Motor neuron (in vitro differentiated cells): Measurements from ENCODE around the gene CYP4F8. TPM values are rescaled to one million over a fixed set of nuclear protein-coding genes. Genes with fewer than 3 reads are reported as not detected.

Experiments
- ATAC-seq, 8 experiments: fragments of 200-7000 bp; cut with Tn5 transposase; replicated peaks in 6 of 8; 2 replicates each; pipeline ENCODE4 v1.8.0; 2021; ENCODE audit warnings: mild to moderate bottlenecking in 8 of 8, moderate library complexity in 8 of 8
- H3K27ac ChIP-seq, 2 donors: fragments of 250-450 bp; sonication (Bioruptor Pico); 2 replicates each; pipeline ENCODE4 v1.9.0; 2021; ENCODE audit warnings: antibody characterized with exemption in 2 of 2, mild to moderate bottlenecking in 2 of 2, moderate library complexity in 1 of 2
- H3K4me1 ChIP-seq, 2 donors: fragments of 250-450 bp; sonication (Bioruptor Pico); replicated peaks in 1 of 2; 2 replicates each; pipeline ENCODE4 v1.6.1; 2021; ENCODE audit warnings: antibody characterized with exemption in 2 of 2, mild to moderate bottlenecking in 2 of 2, moderate library complexity in 1 of 2
- H3K4me3 ChIP-seq, 5 donors: fragments of 250-450 bp; sonication (Bioruptor Pico); 2 replicates each; pipeline ENCODE4 v1.9.0; 2021; ENCODE audit warnings: antibody characterized with exemption in 5 of 5, mild to moderate bottlenecking in 5 of 5, moderate library complexity in 4 of 5
- WGBS, 10 experiments: fragments of 450-650 bp; shearing (Covaris generic); methylation state at CpG; one replicate each; pipeline ENCODE4 v1.0.0; 2022; 5-methylcytosine and 5-hydroxymethylcytosine counted together
- in situ Hi-C, 9 experiments: fragments of 400-800 bp; cut with MboI; loops; one replicate each; pipeline ENCODE4 v1.15.0; 2021; ENCODE audit warnings: low sequenced_read_pairs in 9 of 9, low pct_unique_long_range_greater_than_20kb in 2 of 9; ENCODE audit not compliant: unreplicated experiment in 9 of 9
- total RNA-seq, 8 experiments: library from RNA; unstranded; fragments of 300-600 nt; gene quantifications; 2 replicates each; pipeline versions ENCODE4 v1.2.3 to v1.2.4, GENCODE V29; 2022

The CYP4F8 gene
- total RNA-seq = 1 to 10 TPM in 1 of 8 experiments, under 1 TPM in 4, not detected in 3; 0.29 to 1.1 (median 0.81) TPM

GRCh38 chr19:15614507-15615379, at the start of gene CYP4F8:
Gene CYP4F8, plus strand, starts transcription at chr19:15615218. Its CDS starts 399 bp downstream, at chr19:15615617.
- Histone ChIP-seq H3K4me3 (no peak within 1 kb of the TSS), H3K4me1 (no peaks in the 10 kb centered on the region), H3K27ac (no peak within 1 kb of the TSS)
- 0 to 100% (median 24%) methylated on average over 1 to 6 of the region's 8 CpGs; no CpG with 5 or more reads in 4 of the 10 experiments for WGBS, 10 experiments
- no peak for ATAC-seq
- in situ Hi-C loops = loop anchor here in 1 of 9 experiments (25.0 kb wide), 1 partner anchor 573 kb away; the partner anchor contains the start of genes AP1M1 and FAM32A

GRCh38 chr19:15570420-15570819, 44.6 kb upstream of the CYP4F8 start:
- H3K4me1 ChIP-seq = no peaks in the 10 kb centered on the region
- no peak overlapping the region for H3K27ac ChIP-seq
- ATAC-seq = no peak
- H3K4me3 ChIP-seq = no peak overlapping the region
- 15 to 83% (median 40%) methylated on average over 1 to 3 of the region's 3 CpGs for WGBS, 10 experiments
- in situ Hi-C loops = loop anchor here in 6 of 9 experiments (25.0 kb wide), 3 partner anchors 383 to 483 kb away; partner anchors contain the start of gene OR1I1 (in 2 of the 6)

GRCh38 chr19:15575406-15575805, 39.6 kb upstream of the CYP4F8 start:
- no peak overlapping the region for H3K4me3 ChIP-seq
- no peaks in the 10 kb centered on the region for H3K4me1 ChIP-seq
- in situ Hi-C loops = no loop called here
- no peak for ATAC-seq
- no peak overlapping the region for H3K27ac ChIP-seq
- 0 to 24% (median 0%) methylated on average over 2 to 6 of the region's 6 CpGs; no CpG with 5 or more reads in 5 of the 10 experiments for WGBS, 10 experiments

GRCh38 chr19:15576526-15577156, 38.4 kb upstream of the CYP4F8 start:
- ATAC-seq = no peak
- in situ Hi-C loops = no loop called here
- WGBS, 10 experiments = 6 to 46% (median 32%) methylated on average over 2 to 9 of the region's 12 CpGs; no CpG with 5 or more reads in 5 of the 10 experiments
- H3K27ac ChIP-seq = no peak overlapping the region
- H3K4me3 ChIP-seq = no peak overlapping the region
- H3K4me1 ChIP-seq = no peaks in the 10 kb centered on the region

GRCh38 chr19:15577184-15577771, 37.7 kb upstream of the CYP4F8 start:
- in situ Hi-C loops = no loop called here
- 20 to 100% (median 55%) methylated on average over 1 to 4 of the region's 6 CpGs; no CpG with 5 or more reads in 2 of the 10 experiments for WGBS, 10 experiments
- no peak for ATAC-seq
- no peak overlapping the region for H3K27ac ChIP-seq
- no peaks in the 10 kb centered on the region for H3K4me1 ChIP-seq
- no peak overlapping the region for H3K4me3 ChIP-seq

GRCh38 chr19:15583346-15583745, 31.7 kb upstream of the CYP4F8 start:
- H3K4me1 ChIP-seq = no peaks in the 10 kb centered on the region
- WGBS, 10 experiments = 10 to 100% (median 72%) methylated on average over 1 to 5 of the region's 12 CpGs; no CpG with 5 or more reads in 4 of the 10 experiments
- ATAC-seq = no peak
- H3K27ac ChIP-seq = no peak overlapping the region
- no peak overlapping the region for H3K4me3 ChIP-seq
- in situ Hi-C loops = no loop called here

- WGBS, 10 experiments = 0 to 33% methylated on average over 3 of the region's 10 CpGs; no CpG with 5 or more reads in 8 of the 10 experiments
- H3K4me3 ChIP-seq = no peak overlapping the region
- no peaks in the 10 kb centered on the region for H3K4me1 ChIP-seq
- ATAC-seq = no peak
- H3K27ac ChIP-seq = no peak overlapping the region
- in situ Hi-C loops = no loop called here
These were observed 30.9 kb upstream of the CYP4F8 start for GRCh38 chr19:15584095-15584494.

GRCh38 chr19:15584541-15585115, 30.4 kb upstream of the CYP4F8 start:
- no peak overlapping the region for H3K4me3 ChIP-seq
- peak in 3 of 8 experiments; percentile 96 to 99 (median 98) for ATAC-seq
- in situ Hi-C loops = no loop called here
- no peak overlapping the region for H3K27ac ChIP-seq
- no peaks in the 10 kb centered on the region for H3K4me1 ChIP-seq
- WGBS, 10 experiments = 0 to 61% (median 20%) methylated on average over 1 to 29 of the region's 35 CpGs; no CpG with 5 or more reads in 3 of the 10 experiments

- in situ Hi-C loops = no loop called here
- ATAC-seq = no peak
- WGBS, 10 experiments = 40 to 83% (median 66%) methylated on average over 1 to 9 of the region's 9 CpGs; no CpG with 5 or more reads in 2 of the 10 experiments
- no peak overlapping the region for H3K27ac ChIP-seq
- no peak overlapping the region for H3K4me3 ChIP-seq
- H3K4me1 ChIP-seq = no peaks in the 10 kb centered on the region
These were observed 27.4 kb upstream of the CYP4F8 start for GRCh38 chr19:15587663-15588062.

GRCh38 chr19:15588265-15588664, 26.8 kb upstream of the CYP4F8 start:
- Histone ChIP-seq H3K4me3 (no peak overlapping the region), H3K27ac (no peak overlapping the region), H3K4me1 (no peaks in the 10 kb centered on the region)
- in situ Hi-C loops = no loop called here
- 20 to 83% (median 80%) methylated on average over 1 of the region's 1 CpG; no CpG with 5 or more reads in 5 of the 10 experiments for WGBS, 10 experiments
- no peak for ATAC-seq

GRCh38 chr19:15589760-15590451, 25.1 kb upstream of the CYP4F8 start:
- in situ Hi-C loops = no loop called here

GRCh38 chr19:15591796-15592195, 23.2 kb upstream of the CYP4F8 start:
- H3K27ac ChIP-seq = no peak overlapping the region
- no peak for ATAC-seq
- no peaks in the 10 kb centered on the region for H3K4me1 ChIP-seq
- in situ Hi-C loops = no loop called here
- H3K4me3 ChIP-seq = no peak overlapping the region
- 0 to 60% (median 20%) methylated on average over 1 to 4 of the region's 4 CpGs; no CpG with 5 or more reads in 5 of the 10 experiments for WGBS, 10 experiments

More at GRCh38 chr19:15589760-15590451, 25.1 kb upstream of the CYP4F8 start:
- H3K4me1 ChIP-seq = no peaks in the 10 kb centered on the region
- no peak for ATAC-seq
- no peak overlapping the region for H3K27ac ChIP-seq
- WGBS, 10 experiments = 17 to 70% (median 41%) methylated on average over 2 to 5 of the region's 5 CpGs; no CpG with 5 or more reads in 4 of the 10 experiments
- H3K4me3 ChIP-seq = no peak overlapping the region
